HG02763 (cell line): ENCODE data around the gene ADAM8.

ENCODE experiments used
- ATAC-seq: cut with Tn5 transposase; IDR thresholded peaks from one replicate; pipeline ENCODE4 v1.9.1; 2021; ENCODE audit warnings: mild to moderate bottlenecking, moderate library complexity; ENCODE audit not compliant: unreplicated experiment

Gene ADAM8

DNA sequence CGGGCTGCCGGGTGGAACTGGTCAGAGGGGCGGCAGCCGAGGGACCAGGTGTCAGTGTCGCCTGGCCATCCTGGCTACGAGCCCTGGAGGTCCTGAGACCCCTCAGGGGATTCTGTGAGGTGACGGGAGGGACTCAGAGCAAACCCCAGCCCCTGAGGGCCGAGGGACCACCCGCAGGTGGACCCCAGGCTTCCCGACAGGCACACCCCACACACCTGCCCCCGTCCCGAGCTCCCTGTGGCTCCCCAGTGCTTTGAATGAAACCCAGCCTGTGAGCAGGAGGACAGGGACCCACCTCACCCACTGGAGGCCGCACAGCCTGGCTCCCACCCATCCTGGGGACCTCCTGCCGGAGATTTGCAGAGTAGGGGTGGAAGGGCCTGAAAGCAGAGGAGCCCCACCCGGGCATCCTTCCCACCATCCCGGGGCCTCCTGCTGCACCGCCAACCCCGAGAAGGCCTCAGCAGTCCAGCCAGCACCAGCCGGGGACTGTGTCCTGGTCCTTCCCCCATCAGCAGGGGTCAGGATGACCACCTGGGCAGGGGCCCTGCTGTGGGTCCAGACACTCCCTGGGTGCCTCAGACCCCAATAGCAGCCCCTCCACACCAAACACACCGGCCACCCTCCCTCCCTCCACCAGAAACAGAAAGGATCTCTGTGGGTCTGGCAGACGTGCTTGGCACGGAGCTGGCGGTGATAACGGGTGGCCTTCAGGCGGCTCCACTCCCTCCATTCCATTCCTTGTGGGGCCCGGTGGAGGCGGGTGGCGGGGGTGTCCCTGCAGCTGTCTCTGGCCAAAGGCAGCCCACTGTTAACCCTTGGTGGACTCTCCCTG is 25.1 kb downstream of the ADAM8 start:
- no peak for ATAC-seq

- no peak for ATAC-seq
Observed at GRCh38 chr10:133249975-133250754, 26.5 kb downstream of the ADAM8 start.

DNA sequence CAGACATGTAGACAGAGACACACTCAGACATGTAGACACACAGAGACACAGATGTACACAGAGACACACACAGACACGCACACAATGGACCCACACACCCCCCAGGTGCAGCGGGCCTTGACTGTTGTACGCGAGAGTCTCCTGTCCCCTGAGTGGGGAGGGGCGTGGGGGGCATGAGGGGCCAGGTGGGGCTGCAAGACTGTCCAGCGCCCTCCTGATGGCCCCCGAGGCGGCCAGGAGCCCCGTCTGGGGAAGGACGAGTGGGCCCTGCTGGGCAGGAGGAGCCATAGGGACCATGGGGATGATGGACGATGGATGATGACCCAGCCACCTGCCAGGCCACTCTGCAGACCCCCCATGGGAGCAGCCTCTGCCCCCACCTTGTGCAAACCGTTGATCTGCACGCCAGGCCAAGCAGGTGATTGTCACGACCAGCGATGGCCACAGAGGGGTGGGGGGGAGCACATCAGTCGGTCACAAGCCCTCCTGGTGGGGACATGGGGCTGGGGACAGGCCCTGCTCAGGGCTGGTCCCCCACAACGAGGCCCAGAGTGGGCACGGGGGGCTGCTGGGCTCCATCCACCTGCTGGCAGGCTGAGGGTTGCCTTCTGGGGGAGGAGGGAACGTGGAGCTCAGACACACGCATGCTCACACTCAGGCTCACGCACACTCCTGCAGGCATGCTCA is 27.4 kb downstream of the ADAM8 start:
- no peak for ATAC-seq

DNA sequence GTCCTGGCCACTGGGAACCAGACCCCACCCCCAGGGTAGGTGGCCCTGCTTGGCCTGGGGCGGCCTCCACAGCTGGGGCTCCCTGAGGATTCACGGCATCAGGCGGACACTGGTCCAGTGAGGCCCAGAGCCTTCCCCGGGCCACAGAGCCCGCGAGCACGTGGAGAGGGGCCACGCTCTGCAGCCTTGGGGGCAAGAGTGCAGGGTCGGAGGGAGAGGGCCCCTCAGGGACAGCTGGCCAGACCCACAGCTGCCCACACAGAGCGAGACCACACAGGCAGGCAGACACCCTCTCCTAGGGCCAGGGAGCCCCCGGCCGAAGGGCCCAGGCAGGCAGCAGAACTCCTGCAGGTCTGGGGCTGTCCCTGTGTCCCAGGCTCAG is 28.3 kb downstream of the ADAM8 start:
- no peak for ATAC-seq

GRCh38 chr10:133247681-133248333 is 28.9 kb downstream of the ADAM8 start:
- no peak for ATAC-seq

GRCh38 chr10:133246236-133246626 is 30.4 kb downstream of the ADAM8 start:
- no peak for ATAC-seq

GRCh38 chr10:133245439-133246235 is 31.0 kb downstream of the ADAM8 start:
- no peak for ATAC-seq

GRCh38 chr10:133243593-133243992 is 33.1 kb downstream of the ADAM8 start:
- no peak for ATAC-seq

GRCh38 chr10:133242611-133243356 is 33.9 kb downstream of the ADAM8 start:
- ATAC-seq = no peak

- no peak for ATAC-seq
Observed at GRCh38 chr10:133241501-133242205, 35.0 kb downstream of the ADAM8 start.

DNA sequence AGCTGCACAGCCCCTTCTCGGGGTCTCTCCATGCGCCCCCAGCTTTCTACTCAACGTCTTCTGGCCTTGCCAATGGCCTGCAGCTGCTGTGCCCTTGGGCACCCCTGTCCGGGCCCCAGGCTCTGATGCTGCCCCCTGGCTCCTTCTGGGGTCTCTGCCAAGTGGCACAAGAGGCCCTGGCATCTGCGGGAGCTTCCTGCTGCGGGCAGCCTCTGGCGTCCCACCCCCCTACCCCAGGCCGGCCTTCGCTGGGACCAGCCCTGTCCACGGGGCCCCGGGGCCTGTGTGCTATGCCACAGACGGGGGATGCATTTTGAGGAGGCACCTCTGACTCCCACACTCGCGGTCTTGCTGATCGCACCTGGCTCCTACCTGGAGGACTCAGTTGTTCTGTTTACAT is 36.7 kb downstream of the ADAM8 start:
- ATAC-seq = no peak

GRCh38 chr10:133238466-133238804 is 38.2 kb downstream of the ADAM8 start:
- no peak for ATAC-seq

GRCh38 chr10:133237588-133238465 is 38.8 kb downstream of the ADAM8 start, which contains the start of gene VENTX:
TSS of gene VENTX (plus strand) at chr10:133237855. CDS start at chr10:133237915, 60 bp downstream.
- no peak for ATAC-seq

GRCh38 chr10:133237241-133237587 is 39.5 kb downstream of the ADAM8 start:
- ATAC-seq = no peak

GRCh38 chr10:133236401-133237240 is 40.0 kb downstream of the ADAM8 start:
- no peak for ATAC-seq

DNA sequence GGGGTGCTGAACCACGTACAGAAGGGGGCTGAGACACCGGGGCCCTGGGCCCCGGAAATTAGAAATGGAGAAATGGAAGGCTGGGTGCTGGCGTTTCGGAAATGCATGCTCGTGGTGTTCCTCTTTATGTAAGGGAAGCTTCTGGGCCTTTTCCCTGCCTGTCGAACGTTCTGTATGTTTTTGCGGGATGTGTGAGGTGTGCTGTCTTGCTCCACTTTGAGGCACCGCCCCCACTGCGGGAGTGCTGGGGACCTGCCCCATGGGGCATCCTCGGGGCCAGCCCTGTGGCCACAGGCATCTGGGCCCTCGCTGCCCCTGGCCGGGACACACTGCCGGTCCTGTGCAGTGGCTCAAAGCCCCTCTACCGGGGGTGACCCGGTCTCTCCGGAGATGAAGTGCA is 40.7 kb downstream of the ADAM8 start:
- no peak for ATAC-seq

- ATAC-seq = no peak
Observed at GRCh38 chr10:133235265-133235855, 41.3 kb downstream of the ADAM8 start.
